ENCODE results near the gene RFK. TPM values are rescaled to one million over a fixed set of nuclear protein-coding genes. Genes with fewer than 3 reads are reported as not detected.

The RFK gene
- total and polyA plus RNA-seq, 2 of the 13 experiments (the other 11 are each of a cell fraction or from before 2014, with no cell fraction given) = 18.2 to 37.2 TPM

GRCh38 chr9:76373173-76373783 is 20.9 kb downstream of the RFK start (continued):
- TF ChIP-seq TCF7 (IDR thresholded peaks at IDR 0.05; ENCODE audit: low read depth) (peak; percentile 45), CBX5 (CRISPR knock-in tag; IDR thresholded peaks at IDR 0.05; ENCODE audit: borderline replicate concordance) (peak; percentile 73; the same call in 1 of the 2 replicates), MXI1 (IDR thresholded peaks at IDR 0.05; ENCODE audit: borderline replicate concordance, low read depth, low read length) (peak; percentile 38; the same call in 1 of the 3 replicates), SSRP1 (CRISPR knock-in tag; IDR thresholded peaks at IDR 0.05) (no peak), HES4 (CRISPR knock-in tag; IDR thresholded peaks at IDR 0.05; ENCODE audit: borderline replicate concordance) (no peak), RARA (CRISPR knock-in tag; IDR thresholded peaks at IDR 0.05) (peak; percentile 93), ASH2L (IDR thresholded peaks at IDR 0.05; ENCODE audit: insufficient read length, low read depth, low read length) (peak; percentile 53), SMC3 (IDR thresholded peaks at IDR 0.05; ENCODE audit: low read length) (peak; percentile 35; the same call in 1 of the 2 replicates), ZNF761 (CRISPR knock-in tag; conservative IDR thresholded peaks at IDR 0.05) (0 out of 2 replicates have a peak, but pooled peaks have one; percentile 56), ZNF788 (CRISPR knock-in tag; IDR thresholded peaks at IDR 0.05; ENCODE audit: borderline replicate concordance) (peak; percentile 77; the same call in 1 of the 2 replicates), ZNF746 (CRISPR knock-in tag; IDR thresholded peaks at IDR 0.05) (peak; percentile 55; the same call in 1 of the 2 replicates), SOX6 (IDR thresholded peaks at IDR 0.05) (no peak), SOX6 (CRISPR knock-in tag; IDR thresholded peaks at IDR 0.05) (peak; percentile 82), TARDBP (CRISPR knock-in tag; IDR thresholded peaks at IDR 0.05) (peak; percentile 90), HOXD1 (CRISPR knock-in tag; IDR thresholded peaks at IDR 0.05) (0 out of 2 replicates have a peak, but pooled peaks have one; percentile 48), GPBP1L1 (CRISPR knock-in tag; IDR thresholded peaks at IDR 0.05) (no peak), ZIK1 (CRISPR knock-in tag; IDR thresholded peaks at IDR 0.05; ENCODE audit: borderline replicate concordance, low read depth) (no peak), ETV5 (CRISPR knock-in tag; IDR thresholded peaks at IDR 0.05; ENCODE audit: borderline replicate concordance) (peak; percentile 53; the same call in 1 of the 2 replicates), CCDC6 (CRISPR knock-in tag; IDR thresholded peaks at IDR 0.05) (no peak), JUN (CRISPR knock-in tag; IDR thresholded peaks at IDR 0.05) (peak; percentile 61; the same call in 1 of the 2 replicates), ZFP1 (CRISPR knock-in tag; IDR thresholded peaks at IDR 0.05) (no peak), TBX2 (CRISPR knock-in tag; IDR thresholded peaks at IDR 0.05; ENCODE audit: borderline replicate concordance) (peak; percentile 86), TEAD2 (CRISPR knock-in tag; IDR thresholded peaks at IDR 0.05) (no peak), ZNF441 (CRISPR knock-in tag; IDR thresholded peaks at IDR 0.05; ENCODE audit: borderline replicate concordance) (0 out of 2 replicates have a peak, but pooled peaks have one; percentile 47), XRCC5 (optimal IDR thresholded peaks at IDR 0.05; ENCODE audit: low read length) (peak; percentile 51), THAP9 (CRISPR knock-in tag; IDR thresholded peaks at IDR 0.05; ENCODE audit: borderline replicate concordance) (no peak), TFE3 (CRISPR knock-in tag; IDR thresholded peaks at IDR 0.05) (0 out of 2 replicates have a peak, but pooled peaks have one; percentile 39)

Data from HepG2 (cell line).